ENCODE results near the gene TEAD3.

TEAD3 gene

GRCh38 chr6:35533981-35534380, 37.1 kb upstream of the TEAD3 start:
- Histone ChIP-seq H3K27ac (no peak overlapping the region), H3K4me3 (no peak overlapping the region)
- DNase-seq (ENCODE audit: low spot score): no peak
- no peak for TF ChIP-seq CTCF (IDR thresholded peaks at IDR 0.05)

- no peak for DNase-seq (ENCODE audit: low spot score)
- Histone ChIP-seq H3K27ac (no peak overlapping the region), H3K4me3 (no peak overlapping the region)
- no peak for TF ChIP-seq CTCF (IDR thresholded peaks at IDR 0.05)
These were observed 35.2 kb upstream of the TEAD3 start for GRCh38 chr6:35532126-35532525.

GRCh38 chr6:35524380-35525020, 27.6 kb upstream of the TEAD3 start:
- no peak for TF ChIP-seq CTCF (IDR thresholded peaks at IDR 0.05)

GRCh38 chr6:35522660-35523658, 26.1 kb upstream of the TEAD3 start:
- peak; percentile 98 for TF ChIP-seq CTCF (IDR thresholded peaks at IDR 0.05)
- no peak for DNase-seq (ENCODE audit: low spot score)
- no peak overlapping the region for H3K27ac ChIP-seq
- H3K4me3 ChIP-seq: peak overlapping the region; percentile 45

More at GRCh38 chr6:35524380-35525020, 27.6 kb upstream of the TEAD3 start:
- H3K4me3 ChIP-seq: no peak overlapping the region
- no peak for DNase-seq (ENCODE audit: low spot score)
- H3K27ac ChIP-seq: no peak overlapping the region

GRCh38 chr6:35522151-35522550, 25.3 kb upstream of the TEAD3 start:
- Histone ChIP-seq H3K27ac (no peak overlapping the region), H3K4me3 (no peak overlapping the region)
- no peak for TF ChIP-seq CTCF (IDR thresholded peaks at IDR 0.05)
- DNase-seq (ENCODE audit: low spot score): no peak

GRCh38 chr6:35521235-35521634, 24.4 kb upstream of the TEAD3 start:
- H3K27ac ChIP-seq: no peak overlapping the region
- TF ChIP-seq CTCF (IDR thresholded peaks at IDR 0.05): no peak
- no peak for DNase-seq (ENCODE audit: low spot score)
- no peak overlapping the region for H3K4me3 ChIP-seq
